Hematopoietic multipotent progenitor cell treated with erythropoietin and hydrocortisone succinate and interleukin-3 and kit ligand, for 6 days (in vitro differentiated cells): Measurements from ENCODE around the gene FFAR4.
"Not testable (repeated sequence)": the region's sequence is repeated elsewhere in the genome, so short reads cannot be mapped to it uniquely, and the experiment has no call there.

Experiments used
- DNase-seq: peaks from one replicate; pipeline ENCODE4 v3.0.0-alpha.2; 2015

FFAR4 gene

GRCh38 chr10:93566435-93567276 is at the start of gene FFAR4:
Gene FFAR4, plus strand, starts transcription at chr10:93566665. Its CDS starts 56 bp downstream, at chr10:93566721.
- DNase-seq = no peak

- no peak for DNase-seq
Measured at GRCh38 chr10:93518531-93518930, 47.9 kb upstream of the FFAR4 start.

- no peak for DNase-seq
Measured at GRCh38 chr10:93535293-93535692, 31.2 kb upstream of the FFAR4 start.

GRCh38 chr10:93540871-93541270 is 25.6 kb upstream of the FFAR4 start:
- DNase-seq = not testable (repeated sequence)

GRCh38 chr10:93541402-93542357 is 24.8 kb upstream of the FFAR4 start:
- peak; percentile 46 for DNase-seq

GRCh38 chr10:93542358-93542791 is 24.1 kb upstream of the FFAR4 start:
- DNase-seq = no peak

- not testable (repeated sequence) for DNase-seq
Measured at GRCh38 chr10:93546995-93547394, 19.5 kb upstream of the FFAR4 start.

GRCh38 chr10:93547522-93547921 is 18.9 kb upstream of the FFAR4 start:
- no peak for DNase-seq

GRCh38 chr10:93548376-93549071 is 17.9 kb upstream of the FFAR4 start:
- DNase-seq = no peak

GRCh38 chr10:93550606-93551005 is 15.9 kb upstream of the FFAR4 start:
- DNase-seq = no peak

GRCh38 chr10:93552780-93553179 is 13.7 kb upstream of the FFAR4 start:
- DNase-seq = no peak

GRCh38 chr10:93553482-93554315 is 12.8 kb upstream of the FFAR4 start:
- DNase-seq = no peak

GRCh38 chr10:93554316-93554663 is 12.2 kb upstream of the FFAR4 start:
- no peak for DNase-seq

- DNase-seq = peak; percentile 89
Measured at GRCh38 chr10:93554760-93555432, 11.6 kb upstream of the FFAR4 start.

- DNase-seq = no peak
Measured at GRCh38 chr10:93559490-93559889, 7.0 kb upstream of the FFAR4 start.

- no peak for DNase-seq
Measured at GRCh38 chr10:93560541-93560940, 5.9 kb upstream of the FFAR4 start.

GRCh38 chr10:93565446-93565845 is 1.0 kb upstream of the FFAR4 start:
- no peak for DNase-seq

GRCh38 chr10:93567277-93568104 is 1.0 kb downstream of the FFAR4 start:
- no peak for DNase-seq

GRCh38 chr10:93568105-93568390 is 1.6 kb downstream of the FFAR4 start:
- DNase-seq = no peak

- DNase-seq = no peak
Measured at GRCh38 chr10:93570383-93570782, 3.9 kb downstream of the FFAR4 start.

GRCh38 chr10:93572606-93573005 is 6.1 kb downstream of the FFAR4 start:
- no peak for DNase-seq
